Fibroblast of the aortic adventitia (primary cell): ENCODE data around the gene FAM13A. TPM values are rescaled to one million over a fixed set of nuclear protein-coding genes. Genes with fewer than 3 reads are reported as not detected.
"Not testable (repeated sequence)": the region's sequence is repeated elsewhere in the genome, so short reads cannot be mapped to it uniquely, and the experiment has no call there.

ENCODE experiments used
- DNase-seq: peaks from one replicate; pipeline ENCODE4 v3.0.0-alpha.2; 2010; ENCODE audit warnings: low read depth
- H3K4me3 ChIP-seq: 2 replicates; pipeline ENCODE4 v1.5.1; 2011; ENCODE audit warnings: low read depth, mild to moderate bottlenecking, control low read depth, low read length, moderate library complexity
- total RNA-seq: library from RNA; depleted of rRNA; stranded (reverse); fragments of >200 nt; gene quantifications from 2 replicates; pipeline ENCODE4 v1.2.3, GENCODE V29; 2012; ENCODE audit warnings: low replicate concordance
- TF ChIP-seq, protein P1 (sequence below): IDR thresholded peaks from 2 replicates; pipeline ENCODE4 v1.5.1; 2011; ENCODE audit warnings: mild to moderate bottlenecking, low read length, control low read depth, inconsistent platforms; ENCODE audit not compliant: insufficient read depth

The FAM13A gene
- total RNA-seq, 1 donor: 23.5 TPM

DNA sequence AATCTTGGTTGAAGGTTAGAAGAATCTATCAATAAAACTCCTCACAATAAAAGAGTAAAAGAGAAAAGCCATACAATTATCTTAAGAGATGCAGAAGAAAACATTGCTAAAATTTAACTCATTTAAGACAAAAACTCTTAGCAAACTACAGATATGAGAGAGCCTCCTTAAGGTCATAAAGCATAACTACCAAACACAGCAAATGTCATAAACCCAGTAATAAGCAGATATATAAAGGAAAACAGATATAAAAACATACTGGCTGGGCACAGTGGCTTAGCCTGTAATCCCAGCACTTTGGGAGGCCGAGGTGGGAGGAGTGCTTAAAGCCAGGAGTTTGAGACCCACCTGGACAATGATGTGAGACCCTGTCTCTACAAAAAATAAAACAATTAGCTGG, 165.3 kb downstream of the FAM13A start:
- TF ChIP-seq, protein P1, sequence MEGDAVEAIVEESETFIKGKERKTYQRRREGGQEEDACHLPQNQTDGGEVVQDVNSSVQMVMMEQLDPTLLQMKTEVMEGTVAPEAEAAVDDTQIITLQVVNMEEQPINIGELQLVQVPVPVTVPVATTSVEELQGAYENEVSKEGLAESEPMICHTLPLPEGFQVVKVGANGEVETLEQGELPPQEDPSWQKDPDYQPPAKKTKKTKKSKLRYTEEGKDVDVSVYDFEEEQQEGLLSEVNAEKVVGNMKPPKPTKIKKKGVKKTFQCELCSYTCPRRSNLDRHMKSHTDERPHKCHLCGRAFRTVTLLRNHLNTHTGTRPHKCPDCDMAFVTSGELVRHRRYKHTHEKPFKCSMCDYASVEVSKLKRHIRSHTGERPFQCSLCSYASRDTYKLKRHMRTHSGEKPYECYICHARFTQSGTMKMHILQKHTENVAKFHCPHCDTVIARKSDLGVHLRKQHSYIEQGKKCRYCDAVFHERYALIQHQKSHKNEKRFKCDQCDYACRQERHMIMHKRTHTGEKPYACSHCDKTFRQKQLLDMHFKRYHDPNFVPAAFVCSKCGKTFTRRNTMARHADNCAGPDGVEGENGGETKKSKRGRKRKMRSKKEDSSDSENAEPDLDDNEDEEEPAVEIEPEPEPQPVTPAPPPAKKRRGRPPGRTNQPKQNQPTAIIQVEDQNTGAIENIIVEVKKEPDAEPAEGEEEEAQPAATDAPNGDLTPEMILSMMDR: no peak
- H3K4me3 ChIP-seq: no peak overlapping the region
- DNase-seq: no peak

DNA sequence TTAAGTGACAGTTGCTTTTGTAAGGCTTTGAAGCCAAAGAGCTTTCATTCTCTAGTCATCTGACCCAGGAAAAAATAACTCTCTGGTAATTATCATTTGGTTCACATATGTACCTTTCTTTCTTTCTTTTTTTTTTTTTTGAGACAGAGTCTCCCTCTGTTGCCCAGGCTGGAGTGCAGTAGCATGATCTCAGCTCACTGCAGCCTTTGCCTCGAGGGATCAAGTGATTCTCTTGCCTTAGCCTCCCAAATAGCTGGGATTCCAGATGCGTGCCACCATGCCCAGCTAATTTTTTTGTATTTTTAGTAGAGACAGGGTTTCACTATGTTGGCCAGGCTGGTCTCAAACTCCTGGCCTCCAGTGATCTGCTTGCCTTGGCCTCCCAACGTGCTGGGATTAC, 169.6 kb downstream of the FAM13A start:
- not testable (repeated sequence) for H3K4me3 ChIP-seq, DNase-seq

DNA sequence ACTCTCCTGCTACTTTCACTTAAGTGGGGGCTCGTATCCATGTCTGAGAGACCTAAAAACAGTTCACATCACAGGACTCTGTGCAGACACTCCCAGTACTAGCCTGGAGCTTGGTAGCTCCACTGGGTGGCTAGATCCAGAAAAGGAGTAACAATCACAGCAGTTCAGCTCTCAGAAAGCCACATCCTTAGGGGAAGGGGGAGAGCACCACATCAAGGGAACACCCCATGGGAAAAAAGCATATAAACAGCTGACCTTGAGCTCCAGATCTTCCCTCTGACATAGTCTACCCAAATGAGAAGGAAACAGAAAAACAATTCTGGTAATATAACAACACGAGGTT, 175.8 kb downstream of the FAM13A start:
- no peak overlapping the region for H3K4me3 ChIP-seq
- TF ChIP-seq, protein P1: no peak
- DNase-seq: no peak

DNA sequence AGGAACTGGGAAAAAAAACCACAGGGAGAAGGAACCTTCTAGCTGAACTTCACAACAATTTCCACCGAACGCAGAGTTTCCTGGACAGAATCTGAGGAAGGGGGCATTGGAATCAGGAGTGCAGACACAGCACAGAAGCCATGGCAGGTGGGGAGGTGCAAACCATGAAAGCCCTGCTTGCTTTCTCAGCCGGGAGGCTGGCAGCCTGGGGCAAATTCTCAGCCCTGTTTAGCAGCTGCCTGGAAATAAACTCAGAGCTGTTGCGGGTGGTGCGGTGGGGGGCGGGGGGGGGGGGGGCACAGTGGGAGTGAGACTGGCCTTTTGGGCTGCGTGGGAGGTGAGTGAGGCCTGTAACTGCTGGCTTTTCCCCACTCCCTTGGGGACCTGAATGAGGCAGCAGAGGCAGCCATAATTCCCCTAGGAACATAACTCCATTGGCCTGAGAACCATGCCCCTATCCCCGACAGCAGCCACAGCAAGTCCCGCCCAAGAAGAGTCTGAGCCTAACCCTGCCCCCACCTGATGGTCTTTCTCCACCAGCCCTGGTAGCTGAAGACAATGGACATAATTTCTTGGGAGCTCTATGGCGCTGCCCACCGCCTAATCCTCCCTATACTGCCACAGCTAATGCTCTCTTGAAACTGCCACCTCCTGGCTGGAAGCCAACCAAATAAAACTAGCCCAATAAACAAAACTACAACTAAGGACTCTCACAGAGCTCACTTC, 176.3 kb downstream of the FAM13A start:
- no peak for DNase-seq
- no peak overlapping the region for H3K4me3 ChIP-seq

DNA sequence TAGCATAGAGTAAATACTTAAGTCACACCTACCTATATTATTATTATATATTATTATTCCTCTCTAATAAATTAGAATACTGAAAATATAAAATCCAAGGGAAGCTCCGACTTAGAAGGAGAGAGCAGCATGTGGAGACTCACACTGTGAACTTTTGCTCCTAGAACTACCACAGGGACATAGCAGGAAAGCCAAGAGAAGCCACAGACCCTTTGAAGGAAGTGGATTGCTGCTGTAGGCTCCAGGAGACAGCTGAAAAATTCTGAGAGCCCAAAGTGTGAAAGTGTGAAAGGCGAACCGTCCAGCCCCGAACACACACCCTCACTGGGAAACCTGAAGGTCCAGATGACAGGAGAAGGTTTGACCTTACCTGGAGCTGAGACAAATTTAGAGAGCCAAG, 177.0 kb downstream of the FAM13A start:
- no peak overlapping the region for H3K4me3 ChIP-seq

More for the DNA sequence above, 176.3 kb downstream of the FAM13A start:
- TF ChIP-seq, protein P1: no peak

DNA sequence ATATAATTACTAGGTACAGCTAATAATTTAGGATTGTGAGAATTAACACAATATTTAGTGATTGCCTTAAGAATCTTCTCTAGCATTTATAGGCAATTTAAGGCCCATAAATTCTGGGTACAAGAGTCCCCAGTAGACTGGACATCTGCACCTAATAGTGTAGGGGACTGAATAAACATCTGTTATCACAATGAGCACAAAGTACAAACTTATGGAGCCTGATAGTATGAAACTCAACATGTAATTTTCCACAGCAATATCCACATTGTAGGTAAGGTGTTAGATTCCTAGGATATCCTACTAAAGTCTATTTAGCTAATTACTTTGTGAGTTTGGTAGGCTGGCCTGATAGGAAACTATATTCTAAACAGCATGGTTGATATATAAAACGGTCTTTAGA, 178.3 kb downstream of the FAM13A start:
- H3K4me3 ChIP-seq: no peak overlapping the region
- TF ChIP-seq, protein P1: no peak

More for the DNA sequence above, 177.0 kb downstream of the FAM13A start:
- no peak for DNase-seq
- TF ChIP-seq, protein P1: no peak

DNA sequence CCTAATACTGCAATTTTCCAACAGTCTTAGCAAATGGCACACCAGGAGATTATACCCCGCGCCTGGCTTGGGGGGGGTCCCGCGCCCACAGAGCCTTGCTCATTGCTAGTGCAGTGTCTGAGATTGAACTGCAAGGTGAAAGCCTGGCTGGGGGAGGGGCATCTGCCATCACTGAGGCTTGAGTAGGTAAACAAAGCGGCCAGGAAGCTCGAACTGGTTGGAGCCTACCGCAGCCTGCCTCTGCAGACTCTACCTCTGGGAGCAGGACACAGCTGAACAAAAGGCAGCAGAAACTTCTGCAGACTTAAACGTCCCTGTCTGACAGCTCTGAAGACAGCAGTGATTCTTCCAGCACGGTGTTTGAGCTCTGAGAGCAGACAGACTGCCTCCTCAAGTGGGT, 186.6 kb downstream of the FAM13A start:
- TF ChIP-seq, protein P1: no peak
- DNase-seq: no peak
- no peak overlapping the region for H3K4me3 ChIP-seq

More for the DNA sequence above, 178.3 kb downstream of the FAM13A start:
- DNase-seq: no peak
